GM21619 (cell line): ENCODE measurements around the gene CTBP1.
"Not testable (repeated sequence)": the region's sequence is repeated elsewhere in the genome, so short reads cannot be mapped to it uniquely, and the experiment has no call there.

Experiments used
- ATAC-seq: cut with Tn5 transposase; IDR thresholded peaks from one replicate; pipeline ENCODE4 v1.9.1; 2021; ENCODE audit not compliant: unreplicated experiment

The CTBP1 gene

DNA sequence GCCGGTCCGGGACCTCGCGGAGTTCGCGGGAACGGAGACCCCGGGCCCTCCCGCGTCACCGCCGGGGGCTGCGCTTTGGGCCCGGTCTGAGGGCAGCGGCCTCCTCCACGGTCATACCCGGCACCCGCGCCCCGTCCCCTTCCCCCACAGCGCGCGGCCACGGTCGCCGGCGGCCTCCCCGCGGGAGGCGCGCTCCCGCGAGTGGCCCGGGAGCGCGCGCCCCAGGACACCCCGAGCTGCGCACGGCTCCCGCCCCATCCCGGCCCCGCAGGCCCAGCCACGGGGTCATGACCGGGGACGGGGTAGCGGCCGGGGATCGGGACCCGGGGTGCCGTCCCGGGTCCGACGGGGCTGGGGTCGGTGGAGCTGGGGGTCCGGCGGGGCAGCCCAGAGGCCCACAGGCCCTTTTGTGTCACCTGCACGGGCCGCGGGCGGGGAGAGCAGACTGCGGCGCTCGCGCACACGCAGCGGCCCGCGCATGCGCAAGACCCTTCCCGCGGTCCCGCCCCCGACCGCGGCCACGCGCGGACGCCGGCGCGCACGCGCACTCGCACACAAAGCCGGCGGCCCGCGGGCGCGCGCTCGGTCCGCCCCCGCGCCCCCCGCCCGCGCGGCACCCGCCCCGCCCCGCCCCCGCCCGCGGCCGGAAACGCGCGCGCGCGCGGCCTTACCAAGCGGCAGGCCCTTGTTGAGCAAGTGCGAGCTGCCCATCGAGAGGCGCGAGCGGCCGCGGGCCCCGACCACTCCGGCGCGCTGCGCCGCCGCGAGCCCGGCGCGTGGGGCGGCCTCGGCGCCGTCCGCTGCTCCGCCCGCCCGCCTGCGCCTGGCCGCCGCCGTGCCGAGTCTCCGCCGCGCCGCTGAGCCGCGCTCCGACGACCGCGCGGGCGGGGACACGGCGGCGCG lies at the start of gene CTBP1:
TSS of gene CTBP1 (minus strand) at position 886 of the 903 bp plus-strand sequence. CDS start 7,799 bp downstream, outside the sequence.
- peak; percentile 33 for ATAC-seq

DNA sequence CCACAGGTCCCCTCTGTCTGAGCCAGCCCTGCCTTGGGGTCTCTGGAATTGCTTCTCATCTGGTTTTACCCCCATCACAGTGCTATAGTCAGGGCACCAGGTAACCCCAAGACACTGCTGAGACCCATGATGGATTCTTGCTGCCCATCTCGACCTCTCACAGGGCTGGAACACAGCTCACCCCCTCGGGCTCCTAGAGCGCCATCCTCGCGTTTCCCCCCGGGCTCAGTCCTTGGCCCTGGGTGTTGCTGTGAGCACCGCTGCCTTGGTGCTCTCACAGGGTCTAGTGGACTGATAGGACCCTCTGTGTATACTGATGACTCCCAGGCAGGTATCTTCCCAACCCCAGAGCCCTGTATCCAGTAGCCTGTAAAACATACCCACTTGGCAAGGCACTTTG lies 49.5 kb upstream of the CTBP1 start:
- ATAC-seq: no peak

DNA sequence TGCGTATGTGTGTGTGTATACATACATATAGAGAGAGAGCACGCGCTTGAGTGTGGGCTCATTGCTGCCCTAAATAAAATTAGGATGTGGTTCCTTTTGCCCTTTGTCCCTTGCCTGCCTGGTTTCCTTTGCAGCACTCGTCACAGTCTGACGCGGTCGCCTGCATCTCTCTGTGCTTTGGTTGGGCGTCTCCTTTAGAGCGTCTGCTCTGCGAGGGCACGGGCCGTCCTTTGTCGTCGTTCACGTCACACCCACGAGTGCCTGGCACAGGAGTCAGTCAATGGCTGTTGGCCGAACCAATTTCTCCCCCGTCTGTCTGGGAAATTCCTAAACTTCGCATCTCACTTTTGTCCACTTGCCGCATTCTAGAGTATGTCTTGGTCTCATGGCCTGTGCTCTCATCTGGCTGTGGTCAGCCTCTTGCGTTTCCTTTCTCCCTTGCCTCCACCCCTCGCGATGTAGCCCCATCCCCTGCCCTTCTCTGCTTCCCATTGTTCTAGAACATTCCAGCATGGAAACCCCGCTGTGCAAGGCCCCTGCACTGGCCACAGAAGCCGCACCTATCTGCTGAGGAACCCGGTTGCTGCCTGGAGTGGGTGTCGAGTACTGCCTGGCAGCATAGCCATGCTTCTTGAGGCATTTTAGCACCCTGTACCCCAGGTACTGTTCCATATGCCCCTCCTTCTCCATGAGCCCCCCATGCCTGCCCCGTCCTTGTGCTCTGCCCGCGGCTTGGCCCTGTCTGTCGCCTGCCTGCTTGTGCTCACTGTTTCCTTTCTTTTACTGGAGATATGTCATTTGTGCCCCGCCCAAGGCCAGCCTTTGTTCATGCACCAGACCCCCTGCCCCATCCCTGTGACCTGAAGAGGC lies 48.8 kb upstream of the CTBP1 start:
- ATAC-seq: no peak

DNA sequence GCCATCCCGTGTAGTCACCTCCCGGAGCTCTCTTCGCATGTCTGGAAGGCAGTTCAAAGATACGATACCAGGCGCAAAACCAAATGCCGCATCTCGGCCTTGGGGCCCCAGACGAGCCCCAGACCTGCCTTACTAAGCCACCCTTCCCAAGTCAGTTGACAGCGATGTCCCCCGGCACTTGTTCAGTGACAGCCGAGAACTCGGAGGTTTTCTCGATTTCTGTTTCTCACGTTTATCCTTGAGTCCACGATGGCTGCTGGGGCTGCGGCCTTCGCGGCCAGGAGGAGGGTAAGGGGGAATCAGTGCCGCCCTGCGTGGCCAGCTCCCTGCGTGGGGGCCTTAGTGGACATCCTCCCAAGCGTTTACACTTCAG lies 48.1 kb upstream of the CTBP1 start:
- no peak for ATAC-seq

DNA sequence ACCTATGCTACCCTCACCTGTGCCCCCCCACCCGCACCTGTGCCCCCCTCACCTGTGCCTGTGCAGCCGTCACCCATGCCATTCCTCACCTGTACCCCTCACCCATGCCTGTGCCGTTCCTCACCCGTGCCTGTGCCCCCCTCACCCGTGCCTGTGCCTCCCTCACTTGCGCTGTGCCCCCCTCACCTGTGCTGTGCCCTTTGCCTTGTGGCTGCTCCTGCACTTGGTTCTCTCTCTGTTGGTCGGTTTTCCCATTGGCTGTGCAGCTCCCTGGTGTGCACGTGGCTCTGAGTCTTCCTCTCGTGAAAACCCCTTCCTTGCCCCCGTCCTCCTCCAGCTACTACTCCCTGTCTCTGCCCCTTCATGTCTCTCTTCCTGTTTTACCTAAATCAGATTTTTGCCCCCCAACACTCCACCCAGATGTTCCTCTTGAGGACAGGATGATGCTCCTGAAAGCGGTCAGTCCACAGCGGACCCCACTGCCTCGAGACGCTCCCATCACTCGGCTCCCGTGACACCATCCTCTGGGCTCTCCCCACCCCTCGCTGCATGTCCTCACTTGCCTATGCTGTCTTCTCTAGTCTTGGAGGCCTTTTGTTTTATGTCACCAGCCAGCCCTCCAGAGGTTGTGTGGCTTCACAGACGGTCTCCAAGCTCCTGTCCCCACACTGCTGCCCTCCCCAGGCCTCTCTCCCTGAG lies 47.5 kb upstream of the CTBP1 start:
- ATAC-seq: no peak

DNA sequence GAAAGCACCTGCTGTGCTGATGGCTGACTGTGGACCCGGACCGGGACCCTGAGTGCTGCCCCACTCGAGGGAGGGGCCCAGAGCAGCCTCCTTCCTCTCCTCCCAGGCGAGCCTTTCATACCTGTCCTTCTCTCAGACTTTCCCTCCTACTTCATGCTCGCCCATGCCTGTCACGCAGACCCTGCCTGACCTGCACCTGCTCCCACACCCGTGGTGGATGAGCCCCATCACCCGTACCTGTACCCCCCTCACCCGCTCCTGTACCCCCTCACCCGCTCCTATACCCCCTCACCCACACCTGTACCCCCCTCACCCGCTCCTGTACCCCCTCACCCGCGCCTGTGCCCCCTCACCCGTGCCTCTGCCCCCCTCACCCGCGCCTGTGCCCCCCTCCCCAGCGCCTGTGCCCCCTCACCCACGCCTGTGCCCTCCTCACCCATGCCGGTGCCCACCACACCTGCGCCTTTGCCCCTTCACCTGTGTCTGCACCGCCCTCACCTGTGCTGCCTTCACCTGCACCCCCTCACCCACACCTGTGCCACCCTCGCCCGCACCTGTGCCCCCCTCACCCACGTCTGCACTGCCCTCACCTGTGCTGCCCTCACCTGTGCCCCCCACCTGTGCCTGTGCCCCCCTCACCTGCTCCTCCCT lies 46.6 kb upstream of the CTBP1 start:
- no peak for ATAC-seq

DNA sequence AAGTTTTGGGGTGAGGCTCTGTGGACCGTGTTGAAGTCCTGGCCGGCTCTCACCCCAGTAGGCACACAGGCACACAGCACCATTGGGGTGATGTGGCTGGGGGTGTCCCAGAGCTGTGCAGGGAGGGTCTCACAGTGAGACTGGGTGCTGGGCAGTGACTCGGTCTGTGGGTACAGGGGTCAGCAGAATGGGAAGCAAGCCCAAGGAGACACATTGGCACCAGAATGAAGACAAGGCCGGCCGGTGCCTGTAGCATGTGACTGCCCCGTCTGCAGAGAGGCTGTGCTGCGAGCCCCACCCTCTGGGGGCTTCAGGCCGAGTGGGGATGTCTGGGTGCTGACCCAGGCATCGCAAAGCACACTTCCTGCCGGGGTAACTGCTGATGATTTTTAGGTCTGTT lies 46.0 kb upstream of the CTBP1 start:
- ATAC-seq: no peak

DNA sequence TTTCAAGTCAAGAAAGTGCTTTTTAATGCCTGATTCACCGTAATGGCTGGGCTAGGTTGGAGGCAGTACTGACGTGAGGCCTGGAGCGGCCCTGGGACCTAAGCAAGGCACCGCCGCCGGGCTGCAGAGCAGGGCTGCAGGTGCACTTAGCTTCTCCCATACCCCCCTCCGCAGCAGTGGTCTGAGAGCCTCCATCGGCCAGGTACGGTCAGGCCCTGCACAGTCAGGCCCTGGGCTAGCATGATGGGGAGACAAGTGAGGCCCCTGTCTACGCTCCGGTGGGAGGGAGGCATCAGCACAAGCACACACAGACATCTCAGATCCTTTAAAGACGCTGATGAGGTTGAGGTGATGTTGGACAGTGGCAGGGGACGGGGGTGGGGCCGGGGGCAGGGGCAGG lies 45.5 kb upstream of the CTBP1 start:
- no peak for ATAC-seq

DNA sequence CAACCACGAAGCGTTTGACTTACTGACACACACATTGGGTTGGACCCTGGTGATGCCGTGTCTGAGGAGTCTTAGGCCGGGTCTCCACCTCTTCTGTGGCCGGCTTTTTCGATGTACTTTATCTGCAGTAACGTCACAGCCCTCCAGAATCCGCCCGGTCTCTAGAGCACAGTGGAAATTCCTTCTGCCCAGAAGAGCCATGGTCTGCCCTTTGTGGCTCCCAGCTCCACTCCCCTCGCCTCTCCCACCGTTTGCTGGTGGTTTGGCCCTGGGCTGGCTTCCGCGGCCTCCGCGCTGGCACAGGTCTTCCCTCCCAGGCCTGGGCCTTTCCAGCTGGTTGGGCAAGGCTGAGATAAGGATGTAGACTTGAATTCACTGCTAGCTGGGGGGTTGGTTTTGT lies 45.1 kb upstream of the CTBP1 start:
- ATAC-seq: no peak

DNA sequence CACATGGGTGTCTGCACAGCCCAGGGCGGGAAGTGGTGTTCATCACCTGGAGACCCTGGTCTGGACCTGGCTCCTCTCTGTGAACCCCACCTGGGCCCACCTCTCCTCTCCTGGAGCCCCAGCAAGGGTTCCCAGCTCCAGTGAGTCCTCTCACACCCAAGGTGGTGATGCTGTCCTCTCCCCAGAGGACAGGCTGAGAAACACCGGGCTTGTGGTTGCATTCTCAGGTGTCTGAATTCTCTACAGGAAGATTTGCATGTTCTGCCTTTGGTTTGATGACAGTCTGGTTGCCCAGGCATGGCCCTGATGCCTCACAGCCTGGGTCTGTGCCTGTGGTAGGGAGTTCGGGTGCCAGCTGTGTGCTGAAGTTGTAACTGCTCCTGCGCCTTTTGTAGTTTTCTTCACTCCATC lies 44.6 kb upstream of the CTBP1 start:
- no peak for ATAC-seq

DNA sequence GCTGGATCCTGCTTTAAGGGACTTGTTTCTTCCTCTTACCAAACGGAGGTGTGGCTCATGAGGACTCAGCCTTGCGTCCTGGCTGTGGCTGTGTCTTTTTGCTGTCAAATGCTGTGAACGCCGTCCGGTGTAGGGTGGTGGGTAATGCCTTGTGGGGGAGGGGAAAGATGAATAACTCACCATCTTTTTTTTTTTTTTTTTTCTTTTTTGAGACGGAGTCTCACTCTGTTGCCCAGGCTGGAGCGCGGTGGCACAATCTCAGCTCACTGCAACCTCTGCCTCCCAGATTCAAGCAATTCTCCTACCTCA lies 43.7 kb upstream of the CTBP1 start:
- ATAC-seq: not testable (repeated sequence)

DNA sequence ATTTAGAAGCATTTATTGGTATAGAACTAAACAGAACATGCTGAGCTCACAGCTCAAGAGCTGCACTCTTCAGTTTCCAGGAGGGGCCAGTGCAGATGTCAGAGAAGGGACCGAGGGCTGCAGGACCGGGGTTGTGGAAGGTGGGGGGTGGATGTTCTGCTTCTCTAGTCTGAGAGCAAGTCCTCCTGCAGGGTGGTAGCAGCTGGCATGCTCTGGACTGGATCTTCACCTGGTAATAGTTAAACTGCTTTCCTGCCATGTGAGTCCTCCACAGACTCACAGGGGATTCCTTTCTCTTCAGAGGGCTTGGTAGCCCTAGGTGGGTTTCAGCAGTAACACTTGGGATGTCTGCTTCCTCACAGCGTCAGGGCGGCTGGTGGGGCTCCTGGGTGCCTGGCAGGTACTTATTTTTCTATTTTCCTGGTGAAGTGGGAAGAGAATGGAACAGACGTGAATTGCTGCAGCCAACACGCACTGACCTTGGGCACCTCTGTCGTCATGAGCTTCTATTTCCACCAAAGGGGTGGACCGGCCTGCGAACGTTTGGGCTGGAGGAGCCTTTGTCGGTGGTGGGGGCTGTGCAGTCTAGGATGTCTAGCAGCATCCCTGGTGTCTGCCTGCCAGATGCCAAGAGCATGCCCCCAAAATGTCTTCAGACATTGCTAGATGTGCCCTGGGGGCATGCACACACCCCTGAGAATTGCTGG lies 43.2 kb upstream of the CTBP1 start:
- ATAC-seq: no peak

DNA sequence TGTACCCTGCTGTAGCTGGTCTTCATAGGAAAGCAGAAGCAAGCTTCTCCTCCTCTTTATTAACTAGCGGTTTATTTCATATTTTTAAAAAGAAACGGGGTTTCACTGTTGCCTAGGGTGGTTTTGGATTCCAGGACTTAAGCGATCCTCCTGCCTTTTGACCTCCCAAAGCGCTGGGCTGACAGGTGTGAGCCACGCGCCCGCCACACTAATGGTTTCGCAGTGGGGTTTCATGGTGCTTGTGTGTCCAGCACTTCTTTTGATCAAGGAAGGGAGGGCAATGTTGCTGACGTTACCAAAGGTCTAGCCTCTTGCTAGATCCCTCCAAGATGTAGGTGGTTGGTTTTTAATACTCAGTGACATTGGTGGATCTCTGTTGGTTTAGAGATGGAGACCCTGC lies 42.2 kb upstream of the CTBP1 start:
- ATAC-seq: no peak

DNA sequence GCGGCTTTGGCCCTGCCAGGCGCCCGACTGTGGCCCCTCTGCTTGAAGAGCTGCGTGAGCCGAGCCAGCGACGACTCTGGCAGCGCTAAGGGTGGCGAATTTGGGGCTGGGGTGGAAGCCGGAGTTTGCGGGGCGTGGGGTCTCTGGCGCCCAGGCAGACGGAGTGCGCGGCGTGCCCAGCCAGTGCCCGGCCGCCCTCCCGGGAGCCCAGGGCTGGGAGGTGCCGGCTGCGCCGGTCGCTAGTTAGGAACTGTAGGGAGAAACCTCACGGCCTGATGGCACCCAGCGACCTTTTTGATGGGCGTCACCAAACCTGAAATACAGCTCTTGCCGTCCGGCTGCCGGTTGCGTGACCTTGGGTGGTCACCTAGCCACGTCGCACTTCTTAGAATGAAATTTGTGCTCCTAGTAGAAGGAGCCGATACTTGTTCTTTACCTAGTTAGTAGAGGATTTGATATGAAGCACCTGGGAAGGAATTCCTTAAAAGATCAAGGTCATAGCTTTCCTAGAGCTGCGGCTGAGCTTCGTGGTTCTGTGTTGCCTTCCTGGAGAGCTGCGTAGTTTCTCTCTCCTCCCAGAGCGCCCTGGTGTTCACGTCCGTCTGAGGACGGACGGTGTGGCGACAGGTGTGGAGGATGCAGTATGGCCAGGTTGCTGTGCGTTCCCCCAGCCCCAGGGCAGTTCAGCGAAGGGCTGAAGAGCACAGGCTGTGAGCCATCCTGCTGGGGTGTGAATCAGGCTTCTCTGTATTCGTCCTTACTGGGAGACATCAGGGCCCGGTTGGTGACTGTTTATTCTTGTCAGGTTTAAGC lies 41.4 kb upstream of the CTBP1 start:
- no peak for ATAC-seq

DNA sequence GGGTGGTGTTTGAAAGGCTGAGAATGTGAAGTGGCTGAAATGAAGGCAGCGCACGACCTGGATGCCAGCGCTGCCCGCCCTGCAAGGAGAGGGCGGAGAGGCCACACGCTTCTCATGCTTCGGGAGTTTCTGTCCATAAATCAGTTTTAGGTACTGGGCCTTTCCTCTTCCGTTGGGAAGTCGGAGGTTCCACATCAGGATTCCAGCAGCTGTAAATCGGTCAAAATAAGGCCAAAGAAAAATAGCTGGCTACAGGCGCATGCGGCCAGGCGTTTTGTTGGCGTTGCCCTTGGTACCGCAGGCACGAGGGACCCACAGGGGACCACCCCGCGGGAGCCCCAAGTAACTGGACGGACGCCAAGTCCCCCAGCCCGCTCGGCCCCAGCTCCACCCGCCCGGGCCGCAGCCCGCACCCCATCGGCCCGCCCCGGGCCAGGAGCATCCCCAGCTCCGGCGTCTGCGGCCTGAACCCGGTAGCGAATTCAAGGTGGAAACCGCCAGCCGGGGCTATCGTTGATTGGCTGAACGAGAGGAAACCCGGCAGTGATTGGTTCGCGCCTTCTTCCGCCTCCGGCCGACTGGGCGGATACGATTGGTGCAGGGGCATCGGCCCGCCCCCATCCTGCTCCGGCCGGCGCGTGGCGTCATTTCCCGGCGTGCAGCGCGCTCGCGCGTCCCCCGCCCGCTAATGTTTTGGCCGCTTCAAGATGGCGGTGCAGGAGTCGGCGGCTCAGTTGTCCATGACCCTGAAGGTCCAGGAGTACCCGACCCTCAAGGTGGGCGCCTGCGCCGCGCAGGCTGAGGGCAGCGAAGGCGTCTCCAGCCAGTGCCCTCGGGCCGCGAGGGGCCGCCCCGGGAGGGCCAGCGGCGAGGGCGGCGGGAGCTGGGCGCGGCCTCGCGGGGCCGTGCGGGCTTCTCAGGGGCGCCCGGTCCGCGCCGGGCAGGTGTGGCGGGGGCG lies 40.6 kb upstream of the CTBP1 start, which contains the start of gene MAEA:
TSS of gene MAEA (plus strand) at position 685 of the 958 bp plus-strand sequence. CDS start at position 708, 23 bp downstream.
- peak; percentile 95 for ATAC-seq

DNA sequence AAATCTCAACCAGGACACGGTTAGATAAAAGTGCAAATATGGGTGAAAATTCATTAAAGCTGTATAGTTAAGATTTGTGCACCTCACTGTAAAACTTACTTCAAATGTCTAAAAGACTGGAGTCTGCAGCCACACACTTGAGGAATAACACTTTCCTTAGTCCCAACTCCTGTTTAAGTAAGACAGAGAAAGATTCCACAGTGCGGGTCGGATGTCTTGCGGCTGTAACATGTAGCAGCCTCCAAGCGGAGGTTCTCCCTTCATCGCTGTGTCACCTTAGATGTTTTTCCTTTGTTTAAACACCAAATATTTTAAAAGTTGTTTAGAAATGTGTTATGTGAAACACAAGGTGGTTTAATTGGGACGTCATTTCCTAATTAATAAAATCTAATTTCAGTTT lies 39.9 kb upstream of the CTBP1 start:
- ATAC-seq: no peak

DNA sequence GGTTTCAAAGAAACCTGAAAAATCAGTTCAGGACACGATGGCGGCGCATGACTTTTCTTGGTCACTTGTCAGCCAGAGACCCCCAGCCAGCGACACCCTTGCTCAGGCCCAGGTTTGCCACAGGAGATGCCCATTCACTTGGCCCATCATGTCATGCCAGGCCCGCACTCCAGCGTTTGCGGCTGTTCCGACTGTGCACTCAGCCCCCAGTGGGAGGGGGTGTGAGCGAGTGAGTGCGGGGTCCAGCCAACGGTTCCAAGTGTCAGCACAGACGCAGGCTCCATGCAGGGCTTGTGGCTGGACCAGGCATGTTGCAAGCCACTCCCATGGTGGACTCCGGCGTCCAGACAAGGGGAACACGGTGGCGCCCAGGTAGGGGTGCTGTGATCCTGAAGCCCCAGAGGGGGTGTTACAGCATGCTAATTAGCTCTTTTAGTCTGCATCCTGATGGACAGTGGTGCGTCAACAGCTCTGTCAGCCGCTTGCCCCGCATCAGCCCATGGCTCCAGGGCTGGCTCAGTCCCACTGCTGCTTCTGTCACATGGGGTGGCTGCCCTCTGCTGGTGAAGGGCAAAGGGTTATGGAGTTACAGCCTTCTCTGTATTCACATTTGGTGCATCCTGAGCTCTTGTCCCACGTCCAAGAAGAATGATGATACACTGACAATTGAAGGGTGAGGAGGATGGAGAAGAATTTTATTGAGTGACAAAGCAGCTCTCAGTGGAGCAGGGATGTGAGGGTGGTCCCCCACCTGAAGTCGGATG lies 37.0 kb upstream of the CTBP1 start:
- no peak for ATAC-seq
